SW480 (cell line): ENCODE measurements around the gene MEF2D.

ENCODE experiments used
- DNase-seq: peaks from one replicate; pipeline ENCODE4 v3.0.0-alpha.2; 2016; ENCODE audit warnings: low spot score

MEF2D gene

DNA sequence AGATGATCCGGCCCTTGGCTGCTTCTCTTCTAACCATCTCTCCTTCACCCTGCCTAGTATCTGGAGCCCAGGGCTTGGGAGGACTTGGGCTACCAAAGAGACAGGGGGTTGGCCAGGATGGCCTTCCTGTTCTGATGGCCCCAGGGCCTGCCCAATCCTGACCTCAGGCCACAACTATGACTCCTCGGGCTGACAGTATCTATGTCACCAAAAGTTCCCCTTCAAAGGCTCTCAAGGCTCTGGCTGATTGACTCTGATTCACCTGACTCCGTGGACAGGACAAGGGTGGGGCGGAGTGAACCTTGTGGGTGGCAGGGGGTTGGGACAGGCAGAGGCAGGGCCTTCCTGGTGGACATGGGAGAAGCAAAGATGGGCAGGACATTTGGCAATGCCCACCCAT lies 12.7 kb downstream of the MEF2D start:
- no peak for DNase-seq

GRCh38 chr1:156486421-156487344 lies 13.9 kb downstream of the MEF2D start:
- no peak for DNase-seq

DNA sequence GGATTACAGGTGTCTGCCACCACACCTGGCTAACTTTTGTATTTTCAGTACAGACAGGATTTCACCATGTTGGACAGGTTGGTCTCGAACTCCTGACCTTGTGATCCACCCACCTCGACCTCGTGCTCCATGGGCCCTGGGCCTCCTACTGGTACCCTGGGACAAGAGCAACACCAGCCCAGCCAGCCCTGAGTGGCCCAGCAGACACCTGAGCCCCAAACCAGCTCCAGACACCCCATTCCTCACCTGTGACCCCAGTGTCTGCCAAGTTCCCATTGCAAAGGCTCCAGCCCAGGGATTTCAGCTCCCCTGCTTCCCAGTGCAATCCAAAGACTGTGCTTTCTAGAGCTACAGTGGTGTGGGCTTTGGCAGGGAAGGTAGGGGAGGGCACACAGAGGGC lies 14.6 kb downstream of the MEF2D start:
- no peak for DNase-seq

- DNase-seq: no peak
Observed at GRCh38 chr1:156484480-156485058, 16.0 kb downstream of the MEF2D start.

- DNase-seq: no peak
Observed at GRCh38 chr1:156483397-156483796, 17.2 kb downstream of the MEF2D start.

- DNase-seq: no peak
Observed at GRCh38 chr1:156482276-156482675, 18.3 kb downstream of the MEF2D start.

DNA sequence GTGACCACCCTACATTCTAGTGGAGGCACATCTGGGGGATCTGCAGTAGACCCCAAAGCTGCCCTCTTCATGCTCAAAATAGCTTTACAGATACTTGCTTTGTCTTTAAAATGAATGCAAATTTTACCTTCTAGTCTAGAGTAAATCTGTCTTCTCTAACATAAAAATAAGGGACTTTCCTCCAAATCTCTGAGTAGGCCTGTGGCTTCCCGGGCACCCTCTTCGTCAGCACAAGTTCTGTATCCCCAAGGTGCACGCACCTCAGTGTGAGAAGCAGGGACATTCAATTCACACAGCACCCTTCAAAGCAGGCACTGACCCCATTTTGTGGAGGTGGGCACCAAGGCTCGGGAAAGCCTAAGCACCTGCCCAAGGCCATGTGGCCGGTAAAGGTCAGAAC lies 19.0 kb downstream of the MEF2D start:
- DNase-seq: no peak

DNA sequence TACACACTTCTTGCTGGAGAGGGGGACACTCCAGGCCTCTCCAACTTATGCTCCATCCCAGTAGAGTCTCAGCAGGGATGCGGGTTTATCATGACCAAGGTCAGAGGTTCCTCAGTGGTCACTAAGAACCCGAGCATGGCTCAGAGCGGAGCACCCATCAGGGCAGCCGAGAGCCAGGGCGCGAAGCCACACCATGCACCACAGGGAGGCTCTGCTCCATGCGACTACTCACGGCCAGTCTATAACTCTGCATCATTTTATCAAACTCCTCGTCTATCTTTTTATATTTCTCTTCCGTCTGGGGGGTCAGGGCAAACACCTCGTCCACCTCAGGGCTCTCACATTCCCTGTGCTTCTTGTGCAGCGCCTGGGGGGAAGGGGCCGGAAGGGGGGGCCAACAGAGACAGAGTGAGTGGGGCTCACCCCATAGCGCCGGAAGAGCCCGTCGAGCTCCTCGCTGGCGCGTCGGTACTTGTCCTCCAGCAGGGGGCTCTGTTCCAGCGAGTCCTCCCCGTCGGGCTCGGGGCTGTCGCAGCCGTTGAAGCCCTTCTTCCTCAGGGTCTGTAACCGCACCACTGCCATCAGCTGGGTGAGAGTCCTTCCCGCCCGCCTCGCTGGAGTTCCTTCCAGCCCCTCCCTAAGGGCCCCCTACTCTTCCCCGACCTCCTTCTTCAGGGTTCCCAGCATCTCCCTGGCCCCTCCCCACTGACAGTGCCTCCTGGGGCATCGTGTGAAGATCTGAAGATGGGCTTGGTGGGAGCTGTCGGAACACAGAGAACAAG lies 20.0 kb downstream of the MEF2D start:
- DNase-seq: no peak

DNA sequence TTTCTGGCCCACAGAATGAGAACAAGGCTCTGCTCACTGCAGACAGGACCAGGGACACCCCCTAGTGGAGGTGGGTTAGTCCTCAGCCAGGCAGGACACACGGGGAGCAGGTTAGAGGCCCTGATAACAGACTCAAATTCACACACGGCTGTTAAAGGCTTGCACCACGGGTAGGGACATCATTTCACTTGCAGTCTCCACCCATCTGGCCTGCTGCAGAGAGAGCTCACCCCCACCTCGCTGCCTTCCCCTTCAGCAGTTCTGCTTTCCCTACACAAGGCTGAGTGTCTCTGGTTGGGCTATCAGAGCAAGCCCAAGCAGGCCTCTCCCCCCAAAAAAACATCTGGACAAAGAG lies 20.6 kb downstream of the MEF2D start:
- DNase-seq: no peak

- no peak for DNase-seq
Observed at GRCh38 chr1:156479093-156480015, 21.2 kb downstream of the MEF2D start.

DNA sequence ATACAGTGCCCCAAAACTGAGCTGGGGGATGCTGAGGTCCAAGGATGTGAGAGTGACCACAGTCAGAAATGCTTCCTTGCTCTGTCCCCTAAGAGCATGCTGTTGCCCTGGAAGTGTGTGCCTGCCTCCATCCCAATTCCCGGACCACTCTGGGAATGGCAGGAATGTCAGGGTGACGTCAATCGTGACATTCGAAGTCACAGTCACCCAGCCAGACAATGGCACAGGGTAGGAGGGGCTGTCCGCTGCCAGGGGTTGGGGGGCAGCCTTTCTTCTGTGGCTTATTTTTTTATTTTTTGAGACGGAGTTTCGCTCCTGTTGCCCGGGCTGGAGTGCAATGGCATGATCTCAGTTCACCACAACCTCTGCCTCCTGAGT lies 22.3 kb downstream of the MEF2D start:
- DNase-seq: no peak

GRCh38 chr1:156477526-156478249 lies 22.9 kb downstream of the MEF2D start:
- DNase-seq: no peak

DNA sequence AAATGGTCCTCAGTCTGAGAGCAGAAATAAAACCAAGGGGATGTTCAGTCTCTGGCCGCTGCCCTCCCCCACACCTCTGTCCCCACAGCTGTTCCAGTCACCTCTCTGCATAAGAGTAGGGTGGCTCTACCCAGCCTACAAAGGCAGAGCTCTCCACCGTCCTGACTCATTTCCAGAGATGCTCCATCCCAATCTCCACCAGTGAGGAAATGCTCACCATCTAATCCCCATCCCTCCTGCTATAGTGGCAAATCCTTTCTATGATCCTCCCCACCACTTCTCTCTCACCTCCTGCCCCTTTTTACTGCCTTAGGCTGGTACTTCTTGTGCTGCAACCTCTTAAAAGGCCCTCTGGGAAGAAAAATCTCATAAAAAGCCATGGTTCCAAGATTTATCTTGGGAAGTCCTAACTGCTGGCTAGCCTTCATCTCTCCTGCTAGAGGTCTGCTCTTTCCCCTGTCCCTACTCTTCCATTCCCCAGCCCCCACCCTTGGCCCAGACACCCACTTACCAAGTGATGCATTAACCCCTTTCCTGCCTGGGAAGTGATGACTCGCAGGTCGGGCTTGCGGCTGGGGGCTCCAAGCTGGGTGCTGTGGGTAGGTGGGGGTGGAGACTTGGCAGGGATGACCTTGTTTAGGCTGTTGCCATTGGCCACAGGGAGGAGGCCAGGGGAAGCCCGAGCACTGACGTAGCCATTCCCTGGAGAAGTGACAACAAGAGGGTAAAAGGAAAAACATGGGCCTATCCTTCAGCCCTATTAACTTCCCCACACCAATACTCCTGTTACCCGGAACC lies 23.9 kb downstream of the MEF2D start:
- DNase-seq: peak; percentile 30

GRCh38 chr1:156475568-156476500 lies 24.7 kb downstream of the MEF2D start:
- no peak for DNase-seq

DNA sequence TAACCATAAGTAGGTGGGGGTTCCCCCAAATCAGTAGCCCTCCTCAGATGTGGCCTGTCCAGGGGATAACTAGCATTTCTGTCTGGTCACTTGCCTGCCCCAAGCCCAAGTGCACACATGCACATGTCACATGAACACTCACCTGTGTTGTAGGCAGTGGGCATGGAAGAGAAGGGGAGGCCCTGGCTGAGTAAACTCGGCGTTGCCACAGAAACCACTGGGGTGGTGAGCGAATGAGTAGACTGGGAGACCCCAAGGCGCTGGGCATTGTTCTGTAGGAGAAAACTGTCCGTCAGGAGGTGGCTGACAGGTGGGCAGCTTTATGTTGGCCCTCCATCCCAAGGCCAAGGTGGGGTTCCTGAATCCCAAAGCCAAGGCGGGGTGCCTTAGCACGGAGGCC lies 25.6 kb downstream of the MEF2D start:
- no peak for DNase-seq

GRCh38 chr1:156471496-156472490 lies 28.8 kb downstream of the MEF2D start:
- DNase-seq: peak; percentile 20

- no peak for DNase-seq
Observed at GRCh38 chr1:156470473-156470872, 30.1 kb downstream of the MEF2D start.
